OCI-LY3 (cell line): ENCODE measurements around the gene TWIST2.

Experiments
- EZH2phosphoT487 ChIP-seq: fragments of 200-600 bp; shearing (Covaris generic); IDR thresholded peaks from 2 replicates; pipeline ENCODE4 v1.6.1; 2018; ENCODE audit warnings: antibody characterized with exemption, mixed run types, low read depth
- TF ChIP-seq, protein P1 (sequence below): fragments of 200-600, 300-600 bp; sonication (generic); IDR thresholded peaks from 2 replicates; pipeline ENCODE4 v1.5.1; 2014; ENCODE audit warnings: antibody characterized with exemption, low read length, low read depth

DNA sequence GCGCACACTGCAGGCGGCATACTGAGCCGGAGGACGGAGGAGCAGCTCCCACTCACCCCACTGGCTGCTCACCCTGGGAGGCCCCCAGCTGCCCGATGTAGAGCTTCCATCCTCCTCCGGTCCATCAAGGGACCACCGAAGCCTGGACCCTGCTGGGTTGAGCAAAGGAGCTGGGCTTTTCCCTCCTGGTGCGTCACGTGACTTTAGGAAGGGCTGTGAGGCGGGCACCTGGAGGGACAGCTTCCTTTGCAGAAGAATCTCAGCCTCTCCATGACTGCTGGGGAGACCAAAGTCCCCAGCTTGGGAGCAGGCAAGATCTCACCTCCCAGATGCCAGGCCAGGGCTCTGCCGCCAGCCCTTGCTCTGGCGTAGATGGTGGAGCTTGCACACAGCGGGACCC, 102.7 kb downstream of the TWIST2 start:
- TF ChIP-seq, protein P1, sequence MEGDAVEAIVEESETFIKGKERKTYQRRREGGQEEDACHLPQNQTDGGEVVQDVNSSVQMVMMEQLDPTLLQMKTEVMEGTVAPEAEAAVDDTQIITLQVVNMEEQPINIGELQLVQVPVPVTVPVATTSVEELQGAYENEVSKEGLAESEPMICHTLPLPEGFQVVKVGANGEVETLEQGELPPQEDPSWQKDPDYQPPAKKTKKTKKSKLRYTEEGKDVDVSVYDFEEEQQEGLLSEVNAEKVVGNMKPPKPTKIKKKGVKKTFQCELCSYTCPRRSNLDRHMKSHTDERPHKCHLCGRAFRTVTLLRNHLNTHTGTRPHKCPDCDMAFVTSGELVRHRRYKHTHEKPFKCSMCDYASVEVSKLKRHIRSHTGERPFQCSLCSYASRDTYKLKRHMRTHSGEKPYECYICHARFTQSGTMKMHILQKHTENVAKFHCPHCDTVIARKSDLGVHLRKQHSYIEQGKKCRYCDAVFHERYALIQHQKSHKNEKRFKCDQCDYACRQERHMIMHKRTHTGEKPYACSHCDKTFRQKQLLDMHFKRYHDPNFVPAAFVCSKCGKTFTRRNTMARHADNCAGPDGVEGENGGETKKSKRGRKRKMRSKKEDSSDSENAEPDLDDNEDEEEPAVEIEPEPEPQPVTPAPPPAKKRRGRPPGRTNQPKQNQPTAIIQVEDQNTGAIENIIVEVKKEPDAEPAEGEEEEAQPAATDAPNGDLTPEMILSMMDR = no peak
- TF ChIP-seq EZH2phosphoT487 = no peak
